Measurements from ENCODE around the gene CNN1. TPM values are rescaled to one million over a fixed set of nuclear protein-coding genes. Genes with fewer than 3 reads are reported as not detected.

Gene CNN1
- total and polyA plus RNA-seq, 9 of the 15 experiments (the other 6 are each of a cell fraction or from before 2014, with no cell fraction given) = 0.23 to 10.6 (median 5.2) TPM

DNA sequence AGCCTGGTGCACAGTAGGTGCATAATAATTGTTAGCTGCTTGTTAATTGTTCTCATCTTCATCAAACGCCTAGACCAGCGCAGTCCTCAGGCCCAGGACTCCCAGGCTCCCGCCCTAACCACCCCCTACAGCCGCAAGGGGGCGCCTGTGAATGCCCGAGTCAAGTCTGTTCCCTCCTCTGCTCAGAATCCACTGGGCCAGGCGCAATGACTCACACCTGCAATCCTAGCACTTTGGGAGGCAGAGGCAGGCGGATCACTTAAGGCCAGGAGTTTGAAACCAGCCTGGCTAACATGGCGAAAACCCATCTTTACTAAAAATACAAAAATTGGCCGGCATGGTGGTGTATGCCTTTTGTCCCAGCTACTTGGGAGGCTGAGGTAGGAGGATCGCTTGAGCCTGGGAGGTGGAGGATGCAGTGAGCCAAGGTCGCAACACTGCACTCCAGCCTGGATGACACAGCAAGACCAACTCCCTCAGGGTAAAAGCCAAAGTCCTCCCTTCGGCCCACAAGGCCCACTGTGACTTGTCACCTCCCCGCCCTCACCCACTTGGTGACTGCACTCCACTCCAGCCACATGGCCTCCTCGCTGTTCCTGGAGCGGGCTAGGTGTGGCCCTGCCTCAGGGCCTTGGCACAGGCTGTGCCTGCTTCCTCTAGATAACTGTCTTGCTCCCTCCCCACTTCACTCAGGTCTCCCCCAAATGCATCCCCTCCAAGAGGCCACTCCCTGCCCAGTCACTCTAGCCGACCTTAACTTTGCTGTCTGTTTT, 42.1 kb upstream of the CNN1 start (continued):
- TF ChIP-seq, protein P1, sequence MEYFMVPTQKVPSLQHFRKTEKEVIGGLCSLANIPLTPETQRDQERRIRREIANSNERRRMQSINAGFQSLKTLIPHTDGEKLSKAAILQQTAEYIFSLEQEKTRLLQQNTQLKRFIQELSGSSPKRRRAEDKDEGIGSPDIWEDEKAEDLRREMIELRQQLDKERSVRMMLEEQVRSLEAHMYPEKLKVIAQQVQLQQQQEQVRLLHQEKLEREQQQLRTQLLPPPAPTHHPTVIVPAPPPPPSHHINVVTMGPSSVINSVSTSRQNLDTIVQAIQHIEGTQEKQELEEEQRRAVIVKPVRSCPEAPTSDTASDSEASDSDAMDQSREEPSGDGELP (CRISPR knock-in tag; IDR thresholded peaks at IDR 0.05; ENCODE audit: borderline replicate concordance) = peak; percentile 58; the same call in 1 of the 2 replicates
- no peak for TF ChIP-seq KAT7 (CRISPR knock-in tag; IDR thresholded peaks at IDR 0.05; ENCODE audit: borderline replicate concordance)
- peak; percentile 66; the same call in 1 of the 2 replicates for TF ChIP-seq C11orf30 (IDR thresholded peaks at IDR 0.05; ENCODE audit: low read depth)
- peak in 1 of 2 experiments; percentile 41; a peak in 2 of 4 replicates for TF ChIP-seq KDM1A (IDR thresholded peaks at IDR 0.05)
- TF ChIP-seq ZNF212 (CRISPR knock-in tag; IDR thresholded peaks at IDR 0.05) = no peak
- TF ChIP-seq, protein P2, sequence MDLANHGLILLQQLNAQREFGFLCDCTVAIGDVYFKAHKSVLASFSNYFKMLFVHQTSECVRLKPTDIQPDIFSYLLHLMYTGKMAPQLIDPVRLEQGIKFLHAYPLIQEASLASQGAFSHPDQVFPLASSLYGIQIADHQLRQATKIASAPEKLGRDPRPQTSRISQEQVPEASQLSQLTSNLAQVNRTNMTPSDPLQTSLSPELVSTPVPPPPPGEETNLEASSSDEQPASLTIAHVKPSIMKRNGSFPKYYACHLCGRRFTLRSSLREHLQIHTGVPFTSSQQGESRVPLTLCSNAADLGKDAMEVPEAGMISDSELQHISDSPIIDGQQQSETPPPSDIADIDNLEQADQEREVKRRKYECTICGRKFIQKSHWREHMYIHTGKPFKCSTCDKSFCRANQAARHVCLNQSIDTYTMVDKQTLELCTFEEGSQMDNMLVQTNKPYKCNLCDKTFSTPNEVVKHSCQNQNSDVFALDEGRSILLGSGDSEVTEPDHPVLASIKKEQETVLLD (IDR thresholded peaks at IDR 0.05) = no peak
- peak; percentile 56; the same call in 1 of the 2 replicates for TF ChIP-seq HDGF (IDR thresholded peaks at IDR 0.05)
- peak; percentile 63 for TF ChIP-seq ARID1B (IDR thresholded peaks at IDR 0.05)
- no peak for TF ChIP-seq NONO (IDR thresholded peaks at IDR 0.05; ENCODE audit: low read depth in 2 of 2, low read length in 1 of 2)
- TF ChIP-seq PHF20 (IDR thresholded peaks at IDR 0.05; ENCODE audit: partially characterized antibody) = no peak
- TF ChIP-seq BCOR (IDR thresholded peaks at IDR 0.05) = peak; percentile 66
- TF ChIP-seq EWSR1 (IDR thresholded peaks at IDR 0.05; ENCODE audit: borderline replicate concordance, low read depth, partially characterized antibody) = no peak
- TF ChIP-seq, protein P3, sequence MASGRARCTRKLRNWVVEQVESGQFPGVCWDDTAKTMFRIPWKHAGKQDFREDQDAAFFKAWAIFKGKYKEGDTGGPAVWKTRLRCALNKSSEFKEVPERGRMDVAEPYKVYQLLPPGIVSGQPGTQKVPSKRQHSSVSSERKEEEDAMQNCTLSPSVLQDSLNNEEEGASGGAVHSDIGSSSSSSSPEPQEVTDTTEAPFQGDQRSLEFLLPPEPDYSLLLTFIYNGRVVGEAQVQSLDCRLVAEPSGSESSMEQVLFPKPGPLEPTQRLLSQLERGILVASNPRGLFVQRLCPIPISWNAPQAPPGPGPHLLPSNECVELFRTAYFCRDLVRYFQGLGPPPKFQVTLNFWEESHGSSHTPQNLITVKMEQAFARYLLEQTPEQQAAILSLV (tag; IDR thresholded peaks at IDR 0.05) = no peak
- TF ChIP-seq CSDE1 (IDR thresholded peaks at IDR 0.05) = no peak
- TF ChIP-seq, protein P4, sequence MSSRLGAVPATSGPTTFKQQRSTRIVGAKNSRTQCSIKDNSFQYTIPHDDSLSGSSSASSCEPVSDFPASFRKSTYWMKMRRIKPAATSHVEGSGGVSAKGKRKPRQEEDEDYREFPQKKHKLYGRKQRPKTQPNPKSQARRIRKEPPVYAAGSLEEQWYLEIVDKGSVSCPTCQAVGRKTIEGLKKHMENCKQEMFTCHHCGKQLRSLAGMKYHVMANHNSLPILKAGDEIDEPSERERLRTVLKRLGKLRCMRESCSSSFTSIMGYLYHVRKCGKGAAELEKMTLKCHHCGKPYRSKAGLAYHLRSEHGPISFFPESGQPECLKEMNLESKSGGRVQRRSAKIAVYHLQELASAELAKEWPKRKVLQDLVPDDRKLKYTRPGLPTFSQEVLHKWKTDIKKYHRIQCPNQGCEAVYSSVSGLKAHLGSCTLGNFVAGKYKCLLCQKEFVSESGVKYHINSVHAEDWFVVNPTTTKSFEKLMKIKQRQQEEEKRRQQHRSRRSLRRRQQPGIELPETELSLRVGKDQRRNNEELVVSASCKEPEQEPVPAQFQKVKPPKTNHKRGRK (tag; IDR thresholded peaks at IDR 0.05) = no peak
- TF ChIP-seq TCF7 (IDR thresholded peaks at IDR 0.05; ENCODE audit: borderline replicate concordance) = no peak
- TF ChIP-seq, protein P5, sequence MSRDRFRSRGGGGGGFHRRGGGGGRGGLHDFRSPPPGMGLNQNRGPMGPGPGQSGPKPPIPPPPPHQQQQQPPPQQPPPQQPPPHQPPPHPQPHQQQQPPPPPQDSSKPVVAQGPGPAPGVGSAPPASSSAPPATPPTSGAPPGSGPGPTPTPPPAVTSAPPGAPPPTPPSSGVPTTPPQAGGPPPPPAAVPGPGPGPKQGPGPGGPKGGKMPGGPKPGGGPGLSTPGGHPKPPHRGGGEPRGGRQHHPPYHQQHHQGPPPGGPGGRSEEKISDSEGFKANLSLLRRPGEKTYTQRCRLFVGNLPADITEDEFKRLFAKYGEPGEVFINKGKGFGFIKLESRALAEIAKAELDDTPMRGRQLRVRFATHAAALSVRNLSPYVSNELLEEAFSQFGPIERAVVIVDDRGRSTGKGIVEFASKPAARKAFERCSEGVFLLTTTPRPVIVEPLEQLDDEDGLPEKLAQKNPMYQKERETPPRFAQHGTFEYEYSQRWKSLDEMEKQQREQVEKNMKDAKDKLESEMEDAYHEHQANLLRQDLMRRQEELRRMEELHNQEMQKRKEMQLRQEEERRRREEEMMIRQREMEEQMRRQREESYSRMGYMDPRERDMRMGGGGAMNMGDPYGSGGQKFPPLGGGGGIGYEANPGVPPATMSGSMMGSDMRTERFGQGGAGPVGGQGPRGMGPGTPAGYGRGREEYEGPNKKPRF (IDR thresholded peaks at IDR 0.05; ENCODE audit: low read depth, low read length) = no peak
- TF ChIP-seq KAT8 (IDR thresholded peaks at IDR 0.05; ENCODE audit: low read depth) = no peak
- no peak for TF ChIP-seq ZNF699 (CRISPR knock-in tag; IDR thresholded peaks at IDR 0.05; ENCODE audit: insufficient replicate concordance)
- TF ChIP-seq, protein P6, sequence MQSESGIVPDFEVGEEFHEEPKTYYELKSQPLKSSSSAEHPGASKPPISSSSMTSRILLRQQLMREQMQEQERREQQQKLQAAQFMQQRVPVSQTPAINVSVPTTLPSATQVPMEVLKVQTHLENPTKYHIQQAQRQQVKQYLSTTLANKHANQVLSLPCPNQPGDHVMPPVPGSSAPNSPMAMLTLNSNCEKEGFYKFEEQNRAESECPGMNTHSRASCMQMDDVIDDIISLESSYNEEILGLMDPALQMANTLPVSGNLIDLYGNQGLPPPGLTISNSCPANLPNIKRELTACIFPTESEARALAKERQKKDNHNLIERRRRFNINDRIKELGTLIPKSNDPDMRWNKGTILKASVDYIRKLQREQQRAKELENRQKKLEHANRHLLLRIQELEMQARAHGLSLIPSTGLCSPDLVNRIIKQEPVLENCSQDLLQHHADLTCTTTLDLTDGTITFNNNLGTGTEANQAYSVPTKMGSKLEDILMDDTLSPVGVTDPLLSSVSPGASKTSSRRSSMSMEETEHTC (IDR thresholded peaks at IDR 0.05) = no peak
